Measurements from ENCODE around the gene TBX6.

Gene TBX6

DNA sequence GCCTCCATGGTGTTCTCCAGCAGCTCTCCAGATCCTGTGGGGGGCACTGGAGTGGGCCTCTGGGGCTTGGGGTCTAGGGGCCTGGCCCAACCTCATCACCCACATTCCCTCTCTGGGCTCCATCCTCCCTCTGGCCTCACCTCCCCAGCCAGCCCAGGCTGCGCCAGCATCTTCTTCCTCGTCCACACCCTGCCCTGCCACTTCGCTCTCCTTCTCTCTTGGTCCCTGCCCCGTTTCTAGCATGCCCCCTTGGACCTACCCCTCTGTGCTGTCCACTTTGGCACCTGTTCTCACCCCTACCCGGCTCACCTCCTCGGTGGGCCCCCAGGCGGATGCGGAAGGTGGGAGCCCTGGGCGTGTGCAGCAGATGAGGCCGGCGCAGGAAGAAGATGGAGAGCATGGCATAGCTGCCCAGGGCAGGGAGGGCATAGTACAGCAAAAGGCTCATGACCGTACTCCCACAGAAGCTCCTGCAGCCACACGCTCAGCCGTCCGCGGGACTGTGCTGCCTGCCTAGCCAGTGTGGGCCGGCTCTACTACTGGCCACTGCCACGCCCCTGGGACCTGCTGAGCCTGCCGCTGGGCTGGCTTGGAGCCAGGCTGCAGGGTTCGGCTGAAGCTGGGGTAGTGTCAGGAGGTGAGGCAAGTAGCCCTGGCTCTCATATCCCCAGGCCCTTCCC is 21.4 kb upstream of the TBX6 start, which contains the start of gene GDPD3:
GDPD3 (minus strand) TSS at position 507 of the 680 bp plus-strand sequence; CDS start at position 448, 59 bp downstream.
- no peak for DNase-seq

DNA sequence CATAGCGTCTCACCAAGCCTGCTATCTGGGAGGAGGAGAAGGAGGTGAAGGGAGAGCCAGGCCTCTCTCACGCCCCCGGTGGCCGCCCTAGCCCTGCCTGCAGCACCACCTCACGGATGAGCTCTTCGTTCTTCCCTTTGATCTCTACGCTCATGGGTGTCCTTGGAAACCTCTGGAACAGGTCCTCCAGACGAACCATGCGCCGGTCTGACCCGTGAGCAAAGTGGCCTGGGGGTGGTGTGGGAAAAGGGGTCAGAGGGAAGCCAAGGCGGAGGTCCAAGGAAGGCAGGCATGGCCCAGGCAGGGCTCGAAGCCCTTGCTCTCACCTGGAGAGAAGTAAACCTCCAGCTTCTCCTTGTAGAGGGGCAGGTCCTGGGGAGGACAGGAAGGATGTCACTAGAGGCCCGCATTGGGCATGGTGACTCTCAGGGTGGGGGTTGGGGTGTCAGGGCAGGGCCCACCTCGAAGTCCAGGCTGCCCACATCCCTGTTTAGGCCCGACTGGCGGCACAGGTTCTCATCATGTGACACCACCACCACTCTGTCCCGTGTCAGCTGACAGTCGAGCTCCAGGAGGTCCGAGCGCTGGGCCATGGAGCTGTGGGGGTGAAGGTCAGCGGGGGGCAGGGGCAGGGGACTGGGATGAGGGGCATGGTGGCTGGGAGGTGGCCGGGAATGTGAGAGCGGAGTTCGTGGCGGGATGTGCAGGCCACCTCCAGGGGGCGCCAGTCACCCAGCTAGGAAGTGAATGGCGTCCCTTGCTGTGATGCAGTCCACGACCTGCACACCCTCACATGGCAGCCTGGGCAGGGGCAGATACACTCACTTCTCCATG is 20.7 kb upstream of the TBX6 start:
- DNase-seq: no peak

DNA sequence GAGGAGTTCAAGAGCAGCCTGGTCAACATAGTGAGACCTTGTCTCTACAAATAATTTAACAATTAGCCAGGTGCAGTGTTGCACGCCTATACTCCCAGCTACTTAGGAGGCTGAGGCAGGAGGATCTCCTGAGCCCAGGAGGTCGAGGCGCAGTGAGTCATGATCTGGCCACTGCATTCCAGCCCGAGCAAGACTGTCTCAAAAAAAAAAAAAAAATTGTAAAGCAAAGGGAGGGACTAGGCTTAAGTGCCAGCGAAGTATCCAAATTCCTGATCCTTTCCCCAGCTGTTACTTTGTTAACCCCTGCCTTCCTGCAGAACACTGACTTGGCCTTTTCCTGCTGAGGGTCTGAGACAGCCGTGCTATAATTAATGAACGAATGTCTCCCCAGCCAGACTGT is 18.9 kb upstream of the TBX6 start:
- no peak for DNase-seq

DNA sequence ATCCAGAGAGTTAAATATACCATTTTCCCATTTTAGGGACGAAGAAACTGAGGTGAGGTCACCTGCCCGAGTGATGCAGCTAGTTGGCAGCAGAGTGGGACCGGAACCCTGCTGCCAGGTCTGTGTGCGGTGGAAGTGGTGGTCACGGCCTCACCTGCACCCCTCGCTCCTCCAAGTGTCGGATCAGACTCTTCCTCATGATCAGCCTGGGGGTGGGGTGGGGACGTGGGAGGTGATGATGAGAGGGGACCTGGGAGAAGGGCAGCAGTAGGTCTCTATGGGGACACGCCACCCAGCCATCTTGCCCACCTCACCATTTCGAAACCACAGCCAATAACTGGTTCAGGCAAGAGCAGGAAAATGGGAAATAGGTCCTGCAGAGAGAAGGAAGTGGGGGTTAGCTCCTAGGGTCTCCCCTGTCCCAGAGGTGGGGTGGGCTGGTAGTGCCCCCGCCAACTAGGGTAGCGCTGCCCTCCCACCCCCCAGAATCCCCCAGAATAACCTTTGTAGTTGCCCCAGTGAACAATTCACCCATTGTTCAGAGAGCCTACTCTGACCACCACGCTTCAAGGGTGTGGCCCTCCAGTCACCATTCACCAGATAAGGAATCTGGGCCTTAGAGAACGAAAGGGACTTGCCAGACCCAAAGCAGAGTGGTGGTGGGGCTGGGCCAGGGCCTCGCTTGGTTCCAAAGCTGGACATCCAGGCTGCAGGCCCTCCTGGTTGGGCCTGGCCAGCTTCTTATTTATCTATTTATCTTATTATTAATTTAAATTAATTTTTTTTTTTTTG is 16.5 kb upstream of the TBX6 start:
- no peak for DNase-seq

DNA sequence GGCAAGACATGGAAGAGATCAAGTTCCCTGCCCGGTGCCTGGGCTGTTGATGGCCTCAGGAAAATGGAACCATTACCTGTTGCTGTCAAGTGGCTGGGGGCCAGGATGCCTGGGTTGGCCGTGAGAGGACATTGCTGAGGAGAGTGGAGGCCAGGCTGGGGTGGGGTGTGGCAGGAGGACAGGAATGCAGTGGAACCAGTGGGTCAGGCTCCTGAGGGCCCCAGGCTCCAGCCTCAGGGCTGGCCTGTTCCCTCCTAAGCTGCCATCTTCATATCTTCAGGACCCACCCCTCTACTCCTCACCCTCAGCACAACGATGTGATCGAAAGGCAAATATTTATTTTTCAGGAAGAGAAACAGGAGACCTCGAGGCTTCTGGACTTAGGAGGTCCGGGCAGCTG is 12.8 kb upstream of the TBX6 start:
- DNase-seq: no peak

DNA sequence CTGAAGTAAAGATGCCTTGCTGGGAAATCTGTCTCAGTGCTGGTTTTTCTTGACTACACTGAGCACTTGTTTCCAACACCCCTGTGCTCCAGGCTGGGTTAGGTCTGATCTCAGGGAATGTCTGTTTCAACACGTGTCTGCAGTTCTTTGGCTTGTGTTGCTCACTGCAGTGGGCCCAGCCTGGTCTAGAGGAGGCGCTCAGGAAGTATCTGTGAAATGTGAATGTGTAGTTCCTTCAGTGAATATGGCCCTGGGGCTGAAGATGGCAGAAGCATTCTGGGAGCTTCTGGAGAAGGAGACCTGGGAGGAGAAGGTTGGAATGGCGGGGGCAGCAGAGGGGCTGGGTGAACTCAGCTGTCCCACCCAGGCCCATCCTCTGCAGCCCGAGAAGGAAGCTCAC is 12.4 kb upstream of the TBX6 start:
- DNase-seq: no peak

DNA sequence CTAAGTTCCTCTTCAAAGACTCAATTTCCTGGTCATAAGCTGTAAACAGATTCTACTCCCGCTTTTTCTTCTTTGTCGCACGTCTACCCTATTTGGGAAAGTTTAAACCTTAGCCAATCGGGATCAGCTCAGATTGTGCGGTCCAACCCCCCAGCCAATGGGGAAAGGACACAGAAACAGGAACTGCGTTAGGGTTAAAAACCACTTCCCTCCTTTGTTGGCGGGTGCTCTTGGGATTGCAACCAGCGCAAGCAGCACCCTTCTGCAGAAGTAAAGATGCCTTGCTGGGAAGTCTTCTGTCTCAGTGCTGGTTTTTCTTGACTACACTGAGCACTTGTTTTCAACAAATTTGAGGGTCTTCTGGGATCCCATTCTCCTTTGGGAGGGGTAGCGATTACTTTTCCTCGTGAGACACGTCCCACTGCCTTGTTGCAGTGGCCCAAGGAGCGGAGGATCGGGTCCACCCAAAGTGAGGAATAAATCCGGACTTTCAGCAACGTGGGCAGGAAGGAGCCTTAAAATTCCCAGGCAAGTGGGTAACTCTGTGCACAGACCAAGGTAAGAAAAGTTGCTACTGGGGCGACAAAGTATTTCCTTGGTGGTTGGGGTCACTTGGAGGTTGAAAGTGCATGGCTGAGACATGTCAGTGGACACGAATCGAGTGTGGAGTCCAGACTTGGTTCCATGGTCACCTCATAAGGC is 5.3 kb upstream of the TBX6 start:
- DNase-seq: no peak

DNA sequence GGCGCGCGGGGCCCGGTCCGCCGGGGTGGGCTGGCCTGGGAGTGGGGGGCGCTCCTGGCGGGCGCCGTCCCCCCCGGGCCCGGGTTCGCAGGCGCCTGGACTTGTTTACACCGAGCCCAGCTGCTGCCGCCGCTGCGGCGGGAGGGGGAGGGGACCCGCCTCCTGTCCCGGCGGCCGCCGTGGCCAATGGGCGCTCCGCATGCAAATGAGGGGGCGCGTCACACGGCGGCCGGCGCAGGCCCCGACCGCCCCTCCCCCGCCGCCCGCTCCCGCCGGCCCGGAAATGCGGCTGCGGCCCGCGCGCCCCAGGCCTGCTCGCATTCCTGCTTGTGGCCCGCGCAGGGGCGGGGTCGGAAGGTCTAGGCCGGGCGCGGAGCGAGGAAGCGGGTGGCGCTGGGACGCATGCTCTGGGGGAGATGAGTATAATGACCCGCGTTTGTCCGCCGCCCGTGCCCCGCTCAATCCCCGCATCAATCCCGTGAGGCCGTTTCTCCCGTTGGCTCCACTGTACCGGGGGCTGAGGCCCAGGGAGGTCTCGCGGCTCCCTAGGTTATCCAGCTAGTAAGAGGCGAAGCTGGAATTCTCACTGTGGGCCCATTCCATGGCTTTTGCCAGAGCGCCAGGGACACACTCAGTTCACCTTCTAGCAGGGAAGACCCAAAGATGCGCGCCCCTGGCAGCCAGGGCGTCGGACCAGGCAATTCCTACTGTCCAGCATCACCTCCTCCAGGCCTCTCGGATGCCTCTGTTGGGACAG is 4.6 kb upstream of the TBX6 start, which contains the start of gene YPEL3:
YPEL3 (minus strand) TSS at position 109 of the 757 bp plus-strand sequence. CDS start 731 bp downstream, outside the sequence.
- peak; percentile 91 for DNase-seq

DNA sequence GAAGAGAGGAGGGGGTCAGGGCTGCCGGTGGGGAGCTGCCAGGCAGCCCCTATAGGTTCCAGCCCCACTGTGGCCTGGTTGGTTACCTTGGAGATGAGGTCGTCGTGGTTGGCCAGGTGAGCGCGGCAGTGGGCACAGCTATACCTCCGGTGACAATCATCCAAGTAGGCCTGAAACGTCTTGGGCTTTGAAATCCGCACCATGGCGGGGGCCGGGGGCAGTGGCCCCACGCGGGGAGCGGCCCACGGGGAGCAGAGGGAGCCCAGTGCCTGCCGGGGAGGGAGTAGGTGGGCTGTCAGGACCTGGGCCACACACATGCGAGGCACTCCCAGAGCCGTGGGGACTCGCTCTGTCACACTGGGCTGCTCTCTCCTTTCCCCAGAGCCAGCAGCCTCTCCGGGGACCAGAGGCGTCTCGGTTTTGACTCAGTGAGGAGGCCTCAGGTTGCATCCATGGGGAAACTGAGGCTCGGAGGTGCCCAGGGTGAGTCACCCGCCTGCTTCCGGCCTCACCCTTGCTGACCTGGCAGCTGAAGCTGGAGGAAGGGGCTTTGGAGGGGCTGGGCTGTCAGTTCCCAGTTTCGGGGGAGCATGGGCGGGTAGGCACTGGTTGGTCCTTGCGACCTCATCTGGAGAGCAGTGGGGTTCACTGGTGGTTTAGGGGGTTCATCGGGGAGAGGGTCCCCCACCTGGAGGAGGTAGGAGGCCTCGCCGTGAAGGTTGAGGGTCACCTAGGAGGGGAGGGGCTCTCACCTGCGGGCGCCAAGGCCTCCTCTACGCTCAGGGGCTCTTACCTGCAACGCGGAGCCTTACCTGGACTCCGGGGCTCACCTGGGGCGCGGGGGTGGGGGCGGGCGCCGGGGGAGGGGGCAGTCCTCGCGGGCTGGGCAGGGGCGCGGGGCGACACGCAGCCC is 3.7 kb upstream of the TBX6 start:
- peak; percentile 10 for DNase-seq

DNA sequence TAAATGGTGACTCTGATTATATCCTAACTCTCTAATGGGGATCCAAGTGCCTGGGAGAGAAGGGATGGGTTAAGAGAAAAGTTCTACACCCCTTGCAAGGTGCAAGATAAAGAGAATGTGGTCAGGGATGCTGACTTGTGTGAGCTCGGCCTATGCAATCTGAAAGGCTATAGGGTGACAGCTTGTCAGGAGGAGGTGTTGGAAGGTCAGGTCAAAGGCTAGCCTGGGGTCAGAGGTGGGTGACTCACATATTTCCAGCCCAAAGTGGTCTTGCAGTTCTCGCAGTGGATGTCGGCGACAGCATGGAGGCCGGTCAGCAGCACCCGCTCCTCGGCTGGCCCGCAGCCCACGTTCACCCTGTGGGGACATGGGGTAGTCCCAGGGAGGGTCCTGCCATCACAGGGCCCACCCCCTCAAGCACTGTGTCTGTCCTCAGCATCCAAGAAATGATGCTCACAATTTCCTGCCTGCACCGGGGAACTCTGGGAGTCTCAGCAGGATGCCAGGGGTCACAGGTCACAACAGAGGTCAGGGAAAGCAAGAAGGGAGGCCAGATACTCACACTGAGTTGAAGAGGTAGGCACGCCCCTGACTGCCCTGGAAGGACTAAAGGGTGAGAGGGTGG is 2.9 kb upstream of the TBX6 start:
- DNase-seq: no peak

DNA sequence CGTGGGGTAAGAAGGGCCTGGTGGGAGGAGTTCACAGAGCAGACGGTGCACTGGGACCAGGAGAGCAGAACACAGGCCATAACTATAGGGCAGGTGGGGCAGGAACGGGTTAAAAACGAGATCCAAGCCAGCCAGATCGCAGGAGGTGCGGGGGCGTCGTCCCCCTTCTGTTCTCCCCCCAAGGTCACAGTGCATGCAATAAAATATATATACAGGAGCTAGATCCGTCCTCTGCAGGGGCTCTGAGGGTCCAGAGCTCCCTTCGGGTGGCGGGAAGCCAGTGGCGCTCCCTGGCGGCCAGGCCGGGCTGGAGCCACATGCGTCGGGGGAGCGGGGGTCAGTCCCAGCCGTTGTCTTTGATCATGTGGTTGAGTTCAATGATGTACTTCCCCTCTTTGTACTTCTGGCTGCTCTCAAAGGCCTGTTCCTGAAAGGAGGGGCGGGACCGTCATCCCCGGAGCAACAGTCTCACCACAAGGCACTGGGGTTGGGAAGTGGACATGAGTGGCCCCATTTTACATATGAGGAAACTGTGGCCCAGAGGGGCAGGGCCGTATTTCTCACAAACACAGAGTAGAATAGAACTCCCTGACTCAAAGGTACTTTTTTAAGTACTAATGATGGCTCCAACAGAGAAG is 768 bp upstream of the TBX6 start:
- peak; percentile 80 for DNase-seq

DNA sequence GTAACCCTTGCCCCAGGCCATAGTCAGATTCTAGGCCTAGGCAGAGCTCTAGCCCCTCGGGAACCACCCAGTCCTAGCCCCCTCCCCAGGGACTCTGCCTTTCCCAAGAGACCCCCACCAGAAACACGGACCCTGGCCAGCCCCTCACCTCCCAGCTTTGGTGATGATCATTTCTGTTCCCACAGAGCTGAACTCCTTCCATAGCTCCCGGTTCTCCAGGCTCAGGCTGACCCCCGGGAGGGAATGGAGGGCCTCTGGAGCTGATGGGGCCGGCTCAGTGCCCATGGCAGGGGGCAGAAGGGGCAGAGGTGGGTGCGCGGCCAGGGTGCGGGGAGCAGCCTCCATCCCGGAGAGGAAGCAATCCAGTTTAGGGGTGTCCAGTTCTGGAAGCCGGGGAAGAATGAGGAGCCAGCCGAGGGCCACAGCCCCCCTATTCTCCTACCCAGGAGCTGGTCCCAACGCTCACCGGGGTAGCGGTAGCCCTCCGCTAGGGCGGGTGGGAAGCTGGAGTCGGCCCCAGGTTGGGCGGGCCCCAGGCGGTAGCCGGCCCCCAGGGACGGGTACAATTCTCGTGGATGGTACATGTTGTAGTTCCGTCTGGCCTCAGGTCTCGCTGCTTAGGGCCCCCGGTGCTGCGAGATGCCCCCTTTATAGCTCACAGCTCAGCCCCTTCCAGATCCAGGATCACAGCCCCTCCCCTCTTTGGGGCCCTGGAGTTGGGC is 953 bp downstream of the TBX6 start:
- no peak for DNase-seq

DNA sequence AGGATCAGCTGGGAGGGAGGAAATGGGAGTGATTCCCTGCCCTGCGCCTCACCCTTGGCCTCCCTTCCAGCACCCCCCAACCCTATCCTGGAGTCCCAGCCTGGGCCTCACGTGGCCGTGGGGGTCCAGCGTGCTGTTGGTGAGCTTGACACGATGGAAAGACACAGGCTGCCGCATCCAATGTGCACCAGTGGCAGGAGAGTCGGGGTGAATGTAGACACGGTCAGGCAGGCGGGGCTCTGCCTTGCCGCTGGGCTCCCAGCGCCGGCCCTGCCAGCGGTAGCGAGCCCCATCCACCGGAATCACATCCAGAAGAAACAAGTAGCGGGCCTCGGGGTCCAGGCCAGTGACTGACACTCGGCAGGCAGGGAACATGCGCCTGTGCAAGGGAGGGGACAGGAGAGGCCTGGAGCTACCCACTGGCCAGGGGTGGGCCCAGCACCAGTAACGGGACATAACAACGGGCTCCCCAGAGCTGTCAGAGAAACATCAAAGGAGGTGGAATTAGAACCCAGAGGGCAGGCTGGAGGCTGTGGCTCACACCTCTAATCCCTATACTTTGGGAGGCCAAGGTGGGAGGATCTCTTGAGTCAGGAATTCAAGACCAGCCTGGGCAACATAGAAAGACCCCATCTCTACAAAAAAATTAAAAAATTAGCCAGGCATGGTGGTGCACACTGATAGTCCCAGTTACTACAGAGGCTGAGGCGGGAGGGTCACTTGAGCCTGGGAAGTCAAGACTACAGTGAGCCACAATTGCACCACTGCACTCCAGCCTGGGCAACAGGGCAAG is 2.7 kb downstream of the TBX6 start:
- DNase-seq: no peak

DNA sequence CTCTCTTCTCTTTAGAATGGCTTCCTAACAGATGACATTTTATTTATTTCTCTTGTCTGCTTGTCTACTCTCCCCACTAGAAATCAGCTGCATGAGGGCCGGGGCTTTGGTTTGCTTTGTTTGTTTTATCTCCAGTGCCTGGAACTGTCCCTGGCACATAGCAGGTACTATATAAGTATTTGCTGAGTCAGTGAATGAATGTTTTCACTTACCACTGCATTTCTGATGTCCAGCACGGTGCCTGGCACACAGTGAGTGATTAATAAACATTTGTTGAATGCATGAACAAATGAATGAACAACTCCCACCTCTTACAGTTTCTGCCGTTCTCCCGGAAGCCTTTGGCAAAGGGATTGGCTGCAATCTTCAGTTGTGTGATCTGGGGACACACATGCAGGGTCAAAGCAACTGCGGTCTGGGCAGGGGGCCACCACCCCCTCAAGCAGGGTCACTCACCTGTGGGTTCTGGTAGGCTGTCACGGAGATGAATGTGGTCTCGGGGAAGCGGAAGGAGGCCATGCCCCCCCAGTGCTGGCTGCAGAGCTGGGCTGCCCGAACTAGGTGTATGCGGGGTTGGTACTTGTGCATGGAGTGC is 3.4 kb downstream of the TBX6 start:
- no peak for DNase-seq

DNA sequence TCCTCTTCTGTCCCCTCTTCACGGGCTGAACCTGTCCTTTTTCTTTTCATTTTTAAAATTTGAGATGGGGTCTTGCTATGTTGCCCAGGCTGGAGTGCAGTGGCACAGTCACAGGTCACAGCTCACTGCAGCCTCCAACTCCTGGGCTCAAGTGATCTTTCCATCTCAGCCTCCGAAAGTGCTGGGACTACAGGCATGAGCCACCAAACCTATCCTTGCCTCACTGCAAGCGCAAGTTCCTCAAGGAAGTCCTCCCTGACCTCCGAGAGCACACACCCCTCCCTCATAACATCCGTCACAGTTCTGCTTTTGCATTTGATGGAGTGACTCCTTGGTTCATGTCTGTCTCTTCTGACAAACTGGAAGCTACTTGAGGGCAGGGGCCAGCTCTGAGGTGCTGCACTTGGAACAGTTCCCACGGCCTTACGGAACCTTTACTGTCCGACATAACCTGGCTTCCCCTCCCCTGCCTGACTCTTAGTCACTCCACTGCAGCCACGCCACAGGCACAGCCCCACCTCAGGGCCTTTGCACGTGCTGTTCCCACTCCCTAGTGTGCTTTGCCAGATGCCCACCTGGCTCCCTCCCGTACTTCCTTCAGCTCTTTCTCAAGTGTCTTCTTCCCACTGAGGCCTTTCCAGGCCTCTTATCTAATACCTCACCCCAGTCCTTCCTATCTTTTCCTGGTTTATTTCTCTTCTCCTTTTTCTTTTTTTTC is 4.4 kb downstream of the TBX6 start:
- no peak for DNase-seq

DNA sequence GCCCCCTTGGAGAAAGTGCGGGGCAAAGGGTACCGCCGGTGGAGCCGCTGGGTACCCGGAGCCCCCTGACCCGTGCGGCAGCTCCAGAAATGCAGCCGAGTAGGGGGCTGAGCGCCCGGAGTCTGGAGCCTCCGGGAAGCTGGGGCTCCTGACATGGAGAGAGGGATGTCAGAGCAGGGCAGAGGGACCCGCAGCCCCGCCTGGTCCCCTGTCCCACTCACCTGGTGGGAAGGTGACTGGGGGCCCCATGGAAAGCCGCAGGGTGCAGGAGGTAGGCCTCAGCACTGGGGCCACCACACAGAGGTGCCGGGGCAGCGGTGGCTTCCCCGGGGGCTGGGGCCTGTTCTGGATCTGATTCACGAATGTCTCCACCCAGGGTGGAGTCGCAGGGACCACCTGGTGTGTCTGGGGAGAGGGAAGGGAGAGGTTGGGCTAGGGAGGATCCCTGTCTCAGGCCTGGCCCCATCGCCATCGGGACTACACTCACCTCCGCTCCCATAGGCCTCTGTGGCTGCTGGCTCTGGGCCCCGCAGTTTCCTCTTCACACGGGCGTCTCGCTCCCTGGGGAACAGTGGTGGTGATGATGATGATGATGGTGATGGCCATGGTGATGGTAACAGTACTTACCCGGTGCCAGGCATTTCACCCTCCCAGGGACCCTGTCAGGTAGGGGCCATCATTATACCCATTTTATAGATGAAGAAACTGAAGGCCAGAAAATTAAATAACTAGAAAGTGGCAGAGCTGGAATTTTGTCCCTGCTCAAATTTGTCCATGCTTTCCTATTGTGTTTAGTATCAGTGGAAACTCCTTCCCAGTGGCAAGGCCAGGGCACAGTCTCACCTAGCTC is 5.2 kb downstream of the TBX6 start:
- DNase-seq: no peak

All from midbrain (tissue), 1 donor.